Measurements from ENCODE around the gene CYGB. TPM values are rescaled to one million over a fixed set of nuclear protein-coding genes. Genes with fewer than 3 reads are reported as not detected.

Gene CYGB
- total RNA-seq, 2 experiments from 2014 or later, result 0.44 to 0.57 TPM

GRCh38 chr17:76566988-76567431 lies 29.5 kb upstream of the CYGB start:
- no TSS peak for BruUV-seq (replicated peaks)
- peak overlapping the region; percentile 38 for H3K27ac ChIP-seq (ENCODE audit: low read depth, low read length, poor library complexity, severe bottlenecking)
- no peak overlapping the region for H3K4me3 ChIP-seq (ENCODE audit: low read depth, low read length, poor library complexity, severe bottlenecking)

GRCh38 chr17:76566613-76566943 lies 29.1 kb upstream of the CYGB start:
- Histone ChIP-seq H3K9me3 (ENCODE audit: low read length) (no peaks in the 10 kb centered on the region), H3K4me1 (ENCODE audit: insufficient read depth, low read length, poor library complexity, severe bottlenecking) (peaks cover 34% of the 10 kb centered on the region), H3K4me3 (ENCODE audit: low read depth, low read length, poor library complexity, severe bottlenecking) (no peak overlapping the region), H3K79me2 (ENCODE audit: insufficient read depth, low read depth, low read length) (peaks cover 13% of the 10 kb centered on the region), H2AFZ (ENCODE audit: low read length) (no peak overlapping the region), H4K20me1 (ENCODE audit: insufficient read depth, low read length) (peaks cover 16% of the 10 kb centered on the region), H3K27ac (ENCODE audit: low read depth, low read length, poor library complexity, severe bottlenecking) (peak overlapping the region; percentile 38), H3K9me2 (ENCODE audit: insufficient read depth, low read length) (no peaks in the 10 kb centered on the region), H3K4me2 (ENCODE audit: low read length) (peak overlapping the region; percentile 11; the same call in 1 of the 2 replicates), H3K36me3 (ENCODE audit: insufficient read depth, low read length) (peaks cover 55% of the 10 kb centered on the region)
- no peak for TF ChIP-seq CTCF (conservative IDR thresholded peaks at IDR 0.05; ENCODE audit: low read length)
- TF ChIP-seq EZH2phosphoT487 (IDR thresholded peaks at IDR 0.05; ENCODE audit: borderline replicate concordance, low read depth, low read length), result no peak
- CTCF ChIA-PET (ENCODE audit: unreplicated experiment), result interaction anchor here (1.1 to 1.9 kb wide), 2 partner anchors 9 to 116 kb away, joined by 4 to 7 read pairs; no protein-coding TSS in a partner anchor
- no peak for DNase-seq (ENCODE audit: low spot score)
- POLR2A ChIA-PET, result interaction anchor here (0.6 to 3.6 kb wide), 8 partner anchors 9 to 357 kb away, joined by 3 to 21 read pairs (median 3); no protein-coding TSS in a partner anchor
- BruUV-seq (replicated peaks), result no TSS peak
- intact Hi-C loops (cut with micrococcal nuclease; ENCODE audit: unreplicated experiment), result no loop called here

More at GRCh38 chr17:76566988-76567431, 29.5 kb upstream of the CYGB start:
- Histone ChIP-seq H3K9me2 (ENCODE audit: insufficient read depth, low read length) (no peaks in the 10 kb centered on the region), H3K79me2 (ENCODE audit: insufficient read depth, low read depth, low read length) (peaks cover 8% of the 10 kb centered on the region; the same call in 1 of the 2 replicates), H3K9me3 (ENCODE audit: low read length) (no peaks in the 10 kb centered on the region), H3K36me3 (ENCODE audit: insufficient read depth, low read length) (peaks cover 51% of the 10 kb centered on the region), H2AFZ (ENCODE audit: low read length) (no peak overlapping the region), H3K4me1 (ENCODE audit: insufficient read depth, low read length, poor library complexity, severe bottlenecking) (peaks cover 29% of the 10 kb centered on the region), H3K4me2 (ENCODE audit: low read length) (peak overlapping the region; percentile 11), H4K20me1 (ENCODE audit: insufficient read depth, low read length) (peaks cover 12% of the 10 kb centered on the region)
- ChIA-PET POLR2A (interaction anchor here (0.6 to 3.6 kb wide), 10 partner anchors 9 to 358 kb away, joined by 3 to 21 read pairs (median 3); no protein-coding TSS in a partner anchor), CTCF (ENCODE audit: unreplicated experiment) (interaction anchor here (1.1 to 1.9 kb wide), 2 partner anchors 9 to 115 kb away, joined by 4 to 7 read pairs; no protein-coding TSS in a partner anchor)
- intact Hi-C loops (cut with micrococcal nuclease; ENCODE audit: unreplicated experiment), result no loop called here
- peak; percentile 21 for DNase-seq (ENCODE audit: low spot score)
- TF ChIP-seq CTCF (conservative IDR thresholded peaks at IDR 0.05; ENCODE audit: low read length), result no peak
- TF ChIP-seq EZH2phosphoT487 (IDR thresholded peaks at IDR 0.05; ENCODE audit: borderline replicate concordance, low read depth, low read length), result no peak
